NCI-H146 treated with DMSO at 0.1 percent for 48 hours (cell line): ENCODE results near the gene YBX2.
"Not testable (repeated sequence)": the region's sequence is repeated elsewhere in the genome, so short reads cannot be mapped to it uniquely, and the experiment has no call there.

Source experiments
- DNase-seq: peaks from one replicate; lab custom pipeline; 2025; ENCODE audit not compliant: unreplicated experiment; lab: John Stamatoyannopoulos, UW

The YBX2 gene

GRCh38 chr17:7294614-7295153, at the start of gene YBX2:
Gene YBX2, minus strand, starts transcription at chr17:7294639. Its CDS starts 139 bp downstream, at chr17:7294500.
- peak; percentile 59 for DNase-seq

- DNase-seq: no peak
These were observed 48.8 kb upstream of the YBX2 start for GRCh38 chr17:7343250-7343649.

- no peak for DNase-seq
These were observed 47.4 kb upstream of the YBX2 start for GRCh38 chr17:7341842-7342241.

- no peak for DNase-seq
These were observed 45.7 kb upstream of the YBX2 start for GRCh38 chr17:7340179-7340578.

- DNase-seq: not testable (repeated sequence)
These were observed 43.2 kb upstream of the YBX2 start for GRCh38 chr17:7337600-7337999.

GRCh38 chr17:7336240-7337175, 42.1 kb upstream of the YBX2 start, which contains the start of gene ACAP1:
Gene ACAP1, plus strand, starts transcription at chr17:7336529. Its CDS starts 206 bp downstream, at chr17:7336735.
- DNase-seq: no peak

GRCh38 chr17:7335765-7336164, 41.3 kb upstream of the YBX2 start:
- not testable (repeated sequence) for DNase-seq

GRCh38 chr17:7334938-7335538, 40.6 kb upstream of the YBX2 start:
- no peak for DNase-seq

- not testable (repeated sequence) for DNase-seq
These were observed 38.2 kb upstream of the YBX2 start for GRCh38 chr17:7332600-7333069.

GRCh38 chr17:7332111-7332510, 37.7 kb upstream of the YBX2 start:
- no peak for DNase-seq

- DNase-seq: no peak
These were observed 36.2 kb upstream of the YBX2 start for GRCh38 chr17:7330638-7331015.

- peak; percentile 68 for DNase-seq
These were observed 35.7 kb upstream of the YBX2 start for GRCh38 chr17:7329997-7330637.

- peak; percentile 94 for DNase-seq
These were observed 35.0 kb upstream of the YBX2 start for GRCh38 chr17:7329374-7329996.

- DNase-seq: no peak
These were observed 34.5 kb upstream of the YBX2 start, which contains the start of gene NEURL4 for GRCh38 chr17:7328840-7329373. Gene NEURL4, minus strand, starts transcription at chr17:7329335. Its CDS starts 23 bp downstream, at chr17:7329312.

GRCh38 chr17:7328009-7328408, 33.6 kb upstream of the YBX2 start:
- no peak for DNase-seq

- DNase-seq: no peak
These were observed 33.1 kb upstream of the YBX2 start for GRCh38 chr17:7327501-7327900.

- DNase-seq: no peak
These were observed 32.6 kb upstream of the YBX2 start for GRCh38 chr17:7327056-7327455.

GRCh38 chr17:7326186-7326585, 31.7 kb upstream of the YBX2 start:
- no peak for DNase-seq

GRCh38 chr17:7325031-7325528, 30.6 kb upstream of the YBX2 start:
- DNase-seq: no peak

- no peak for DNase-seq
These were observed 30.0 kb upstream of the YBX2 start for GRCh38 chr17:7324438-7324779.
